Suprapubic skin (tissue), 4 donors: ENCODE measurements around the gene HCFC1R1. TPM values are rescaled to one million over a fixed set of nuclear protein-coding genes. Genes with fewer than 3 reads are reported as not detected.

Source experiments
- DNase-seq, 2 donors: peaks; one replicate each; pipeline ENCODE4 v3.0.0-alpha.2; 2019; ENCODE audit warnings: low spot score in 2 of 2
- H3K27ac ChIP-seq: fragments of 200-600 bp; sonication (generic); one replicate; pipeline ENCODE4 v1.5.1; 2019
- H3K27me3 ChIP-seq: fragments of 200-600 bp; sonication (generic); one replicate; pipeline ENCODE4 v1.5.1; 2019
- H3K36me3 ChIP-seq: fragments of 200-600 bp; sonication (generic); one replicate; pipeline ENCODE4 v1.5.1; 2019
- H3K4me1 ChIP-seq: fragments of 200-600 bp; sonication (generic); one replicate; pipeline ENCODE4 v1.5.1; 2019
- H3K4me3 ChIP-seq: fragments of 200-600 bp; sonication (generic); one replicate; pipeline ENCODE4 v1.5.1; 2019; ENCODE audit warnings: mild to moderate bottlenecking
- H3K9me3 ChIP-seq: fragments of 200-600 bp; sonication (generic); one replicate; pipeline ENCODE4 v1.5.1; 2019
- EP300 ChIP-seq: sonication (generic); formaldehyde crosslinking; IDR thresholded peaks from one replicate; pipeline ENCODE4 v1.6.1; 2017; ENCODE audit warnings: antibody characterized with exemption
- POLR2A ChIP-seq, 2 donors: fragments of 450-650 bp; IDR thresholded peaks; one replicate each; pipeline ENCODE4 v1.6.1; 2017; ENCODE audit warnings: antibody characterized with exemption in 2 of 2, mild to moderate bottlenecking in 2 of 2, moderate library complexity in 2 of 2
- POLR2AphosphoS5 ChIP-seq, 3 donors: sonication (generic); formaldehyde crosslinking; IDR thresholded peaks; one replicate each; pipeline ENCODE4 v1.6.1; 2017; ENCODE audit warnings: antibody characterized with exemption in 3 of 3
- WGBS: methylation state at CpG from one replicate; pipeline ENCODE4 v1.1.5; 2018; 5-methylcytosine and 5-hydroxymethylcytosine counted together
- total RNA-seq, 4 donors: library from RNA; depleted of rRNA; stranded (reverse); fragments of >200 nt; gene quantifications; one replicate each; pipeline ENCODE4 v1.1.0, GENCODE V29; 2016
- TF ChIP-seq, protein P1 (sequence below), 2 donors: fragments of 200-600 bp in 1 of 2; fragments of 450-650 bp in 1 of 2; sonication (generic) in 1 of 2; IDR thresholded peaks; one replicate each; pipeline ENCODE4 v1.5.1; 2016 to 2019; ENCODE audit warnings: antibody characterized with exemption in 2 of 2, mild to moderate bottlenecking in 1 of 2, moderate library complexity in 1 of 2

The HCFC1R1 gene
- total RNA-seq, 4 donors from 2014 or later, result 32.6 to 65.4 (median 51.5) TPM

DNA sequence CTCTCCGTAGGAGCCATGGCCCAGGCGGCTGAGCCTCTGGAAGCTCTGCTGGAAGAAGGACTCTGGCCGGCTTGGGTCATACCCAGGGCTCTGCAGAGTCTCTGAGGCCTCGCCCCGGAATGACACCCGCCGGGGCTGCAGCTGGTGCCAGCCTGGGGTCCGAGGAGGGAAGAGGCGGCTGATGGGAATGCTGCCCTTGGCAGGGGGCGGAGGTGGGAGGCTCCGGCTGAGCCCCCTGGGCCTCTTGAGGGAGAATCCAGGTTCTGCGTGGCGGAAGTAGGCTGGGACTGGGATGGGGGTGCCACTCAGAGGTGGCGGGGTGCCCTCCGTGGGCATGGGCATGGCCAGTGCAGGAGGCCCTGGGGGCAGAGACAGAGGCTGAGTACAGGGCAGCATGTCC is 47.1 kb downstream of the HCFC1R1 start:
- WGBS, result 85% methylated on average over 5 of the region's 15 CpGs
- Histone ChIP-seq H3K27me3 (peaks cover 7% of the 10 kb centered on the region), H3K9me3 (no peaks in the 10 kb centered on the region), H3K4me3 (no peak overlapping the region), H3K36me3 (no peaks in the 10 kb centered on the region), H3K27ac (no peak overlapping the region), H3K4me1 (peaks cover 16% of the 10 kb centered on the region)
- TF ChIP-seq POLR2AphosphoS5 (IDR thresholded peaks at IDR 0.05) (no peak), EP300 (no peak), POLR2A (IDR thresholded peaks at IDR 0.05) (no peak)
- TF ChIP-seq, protein P1, sequence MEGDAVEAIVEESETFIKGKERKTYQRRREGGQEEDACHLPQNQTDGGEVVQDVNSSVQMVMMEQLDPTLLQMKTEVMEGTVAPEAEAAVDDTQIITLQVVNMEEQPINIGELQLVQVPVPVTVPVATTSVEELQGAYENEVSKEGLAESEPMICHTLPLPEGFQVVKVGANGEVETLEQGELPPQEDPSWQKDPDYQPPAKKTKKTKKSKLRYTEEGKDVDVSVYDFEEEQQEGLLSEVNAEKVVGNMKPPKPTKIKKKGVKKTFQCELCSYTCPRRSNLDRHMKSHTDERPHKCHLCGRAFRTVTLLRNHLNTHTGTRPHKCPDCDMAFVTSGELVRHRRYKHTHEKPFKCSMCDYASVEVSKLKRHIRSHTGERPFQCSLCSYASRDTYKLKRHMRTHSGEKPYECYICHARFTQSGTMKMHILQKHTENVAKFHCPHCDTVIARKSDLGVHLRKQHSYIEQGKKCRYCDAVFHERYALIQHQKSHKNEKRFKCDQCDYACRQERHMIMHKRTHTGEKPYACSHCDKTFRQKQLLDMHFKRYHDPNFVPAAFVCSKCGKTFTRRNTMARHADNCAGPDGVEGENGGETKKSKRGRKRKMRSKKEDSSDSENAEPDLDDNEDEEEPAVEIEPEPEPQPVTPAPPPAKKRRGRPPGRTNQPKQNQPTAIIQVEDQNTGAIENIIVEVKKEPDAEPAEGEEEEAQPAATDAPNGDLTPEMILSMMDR (IDR thresholded peaks at IDR 0.05), result no peak
- DNase-seq, result no peak

DNA sequence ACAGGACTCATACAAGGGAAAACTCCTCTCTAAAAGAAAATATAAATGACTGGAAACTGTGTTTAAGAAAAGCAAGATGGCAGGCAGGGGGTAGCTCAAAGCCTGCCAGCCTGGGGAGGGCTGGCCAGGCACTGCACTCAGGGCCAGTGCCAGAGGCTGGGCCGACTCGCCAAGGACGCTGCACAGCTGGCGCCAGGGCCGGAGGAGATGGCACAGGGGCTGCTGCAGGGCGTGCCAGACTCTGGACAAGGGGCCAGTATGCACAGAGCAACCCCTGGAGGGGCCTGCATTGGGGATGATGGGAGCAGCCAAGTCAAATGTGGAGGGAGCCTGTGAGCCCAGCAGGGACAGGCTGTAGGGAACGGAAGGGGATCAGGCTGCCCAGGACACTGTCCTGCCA is 47.5 kb downstream of the HCFC1R1 start:
- no peak for TF ChIP-seq POLR2A (IDR thresholded peaks at IDR 0.05)
- TF ChIP-seq EP300, result no peak
- TF ChIP-seq, protein P1 (IDR thresholded peaks at IDR 0.05), result no peak
- no peak for TF ChIP-seq POLR2AphosphoS5 (IDR thresholded peaks at IDR 0.05)
- no peak overlapping the region for H3K27ac ChIP-seq
- no peaks in the 10 kb centered on the region for H3K9me3 ChIP-seq

DNA sequence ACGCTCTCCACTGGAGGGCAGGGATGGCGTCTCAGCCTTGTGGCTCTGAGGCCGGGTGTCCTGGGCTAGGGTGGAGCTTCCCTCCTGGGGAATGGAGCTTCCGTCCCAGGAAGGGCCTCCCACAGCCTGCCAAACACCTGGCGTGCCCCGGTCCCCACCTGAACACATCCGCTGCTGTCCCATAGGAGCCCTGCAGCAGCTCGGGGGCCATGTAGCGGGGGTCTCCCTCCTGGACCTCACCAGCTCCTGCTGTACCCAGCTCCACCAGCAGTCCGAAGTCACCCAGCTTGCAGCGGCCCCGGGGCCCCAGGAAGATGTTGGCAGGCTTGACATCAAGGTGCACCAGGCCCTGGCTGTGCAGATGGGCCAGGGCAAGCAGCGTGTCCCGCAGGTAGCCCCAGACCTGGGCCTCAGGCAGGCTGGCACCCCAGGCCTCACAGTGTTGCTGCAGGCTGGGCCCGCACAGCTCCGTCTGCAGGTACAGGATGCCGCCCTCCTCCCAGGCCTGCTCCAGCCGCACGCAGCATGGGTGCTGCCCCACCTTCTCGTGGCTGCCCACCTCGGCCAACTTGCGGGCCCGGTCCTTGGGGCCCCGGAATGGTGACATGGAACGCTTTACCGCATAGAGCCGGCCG is 48.5 kb downstream of the HCFC1R1 start:
- peaks cover 16% of the 10 kb centered on the region for H3K4me1 ChIP-seq
- peaks cover 7% of the 10 kb centered on the region for H3K27me3 ChIP-seq
- no peak for DNase-seq
- 93% methylated on average over 14 of the region's 28 CpGs for WGBS
- H3K27ac ChIP-seq, result no peak overlapping the region
- TF ChIP-seq POLR2A (IDR thresholded peaks at IDR 0.05) (no peak), EP300 (no peak), POLR2AphosphoS5 (IDR thresholded peaks at IDR 0.05) (no peak)
- TF ChIP-seq, protein P1 (IDR thresholded peaks at IDR 0.05), result no peak
- no peaks in the 10 kb centered on the region for H3K36me3 ChIP-seq
- H3K9me3 ChIP-seq, result no peaks in the 10 kb centered on the region
- H3K4me3 ChIP-seq, result no peak overlapping the region

More for the DNA sequence above, 47.5 kb downstream of the HCFC1R1 start:
- 94% methylated on average over 7 of the region's 7 CpGs for WGBS
- no peak overlapping the region for H3K4me3 ChIP-seq
- no peaks in the 10 kb centered on the region for H3K36me3 ChIP-seq
- peaks cover 7% of the 10 kb centered on the region for H3K27me3 ChIP-seq
- no peak for DNase-seq
- H3K4me1 ChIP-seq, result peaks cover 15% of the 10 kb centered on the region

DNA sequence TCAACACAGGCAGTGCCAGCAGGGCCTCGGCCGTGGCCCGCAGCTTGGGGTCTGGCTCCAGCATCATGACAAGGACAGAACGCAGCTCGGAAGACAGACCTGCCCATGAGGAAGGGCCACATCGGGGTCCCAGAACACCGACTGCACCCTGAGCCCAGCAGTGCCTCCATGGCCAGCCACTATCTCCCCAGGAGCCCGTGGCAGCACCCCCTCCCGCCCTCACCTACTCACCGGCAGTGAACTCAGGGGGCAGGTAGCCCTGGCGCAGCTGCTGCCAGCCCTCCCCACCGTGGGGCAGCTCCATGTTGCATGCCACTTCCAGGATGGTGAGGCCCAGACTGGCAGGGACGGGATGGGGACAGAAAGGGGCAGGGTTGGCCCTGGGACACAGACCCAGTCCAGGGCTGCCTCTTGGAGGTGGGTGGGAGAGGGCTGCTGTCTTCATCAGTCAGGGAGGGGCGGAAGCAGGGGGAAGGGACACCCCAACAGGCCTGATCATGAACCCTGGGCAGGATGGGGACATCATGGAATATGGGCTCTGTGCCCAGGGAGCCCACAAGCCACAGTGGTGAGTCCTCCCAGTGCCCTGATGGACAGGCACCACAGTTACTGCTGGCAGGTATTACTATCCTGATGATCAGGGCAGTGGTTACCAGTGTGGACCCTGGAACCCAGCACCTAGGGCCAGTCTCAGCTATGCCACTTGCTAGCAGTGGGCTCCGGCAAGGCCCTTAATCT is 49.3 kb downstream of the HCFC1R1 start:
- no peak for DNase-seq
- no CpG with 5 or more reads among the region's 15 CpGs for WGBS
- Histone ChIP-seq H3K9me3 (no peaks in the 10 kb centered on the region), H3K4me1 (peaks cover 17% of the 10 kb centered on the region), H3K4me3 (no peak overlapping the region), H3K27me3 (peaks cover 2% of the 10 kb centered on the region), H3K27ac (no peak overlapping the region), H3K36me3 (no peaks in the 10 kb centered on the region)
- no peak for TF ChIP-seq EP300
- no peak for TF ChIP-seq POLR2A (IDR thresholded peaks at IDR 0.05)
- no peak for TF ChIP-seq POLR2AphosphoS5 (IDR thresholded peaks at IDR 0.05)
- TF ChIP-seq, protein P1 (IDR thresholded peaks at IDR 0.05), result no peak

DNA sequence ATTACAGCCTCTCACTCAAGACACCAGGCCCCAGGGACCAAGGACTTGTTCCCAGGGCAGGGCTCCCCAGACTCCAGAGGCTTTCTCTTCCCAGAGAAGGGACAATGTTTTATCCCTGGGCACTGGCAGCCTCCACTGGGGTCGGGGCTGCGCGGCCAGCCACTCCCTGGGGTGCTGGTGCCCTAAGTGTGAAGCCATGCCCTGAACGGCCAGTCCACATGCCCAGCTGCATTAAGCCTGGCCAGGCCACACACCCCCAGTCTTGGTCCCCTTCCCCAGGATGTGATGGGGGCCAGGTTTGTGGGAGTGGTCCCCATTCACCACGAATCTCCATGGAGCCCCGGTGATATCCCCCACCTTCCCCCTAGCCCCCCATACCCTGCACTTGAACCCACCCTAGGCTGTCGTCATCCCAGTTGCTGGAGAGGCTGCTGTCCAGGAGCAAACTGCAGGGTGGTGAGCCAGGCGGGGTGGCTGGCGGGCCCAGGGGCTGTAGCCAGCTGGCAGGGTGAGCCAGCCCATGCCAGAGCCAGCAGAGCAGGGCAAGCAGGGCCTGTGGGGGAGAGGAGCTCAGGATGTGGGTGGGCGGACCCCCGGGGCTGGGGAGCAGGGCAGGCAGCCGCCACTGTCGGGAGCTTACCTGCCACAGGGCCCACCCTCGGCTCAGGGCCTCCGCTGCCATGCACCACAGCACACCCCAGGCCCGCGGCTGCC is 50.0 kb downstream of the HCFC1R1 start:
- Histone ChIP-seq H3K4me3 (no peak overlapping the region), H3K27me3 (no peaks in the 10 kb centered on the region), H3K36me3 (no peaks in the 10 kb centered on the region), H3K4me1 (peaks cover 19% of the 10 kb centered on the region), H3K27ac (no peak overlapping the region), H3K9me3 (no peaks in the 10 kb centered on the region)
- WGBS, result 40% methylated on average over 2 of the region's 17 CpGs
- DNase-seq, result no peak
- TF ChIP-seq, protein P1 (IDR thresholded peaks at IDR 0.05), result no peak
- TF ChIP-seq POLR2A (IDR thresholded peaks at IDR 0.05), result no peak
- no peak for TF ChIP-seq EP300
- no peak for TF ChIP-seq POLR2AphosphoS5 (IDR thresholded peaks at IDR 0.05)
